ENCODE measurements around the gene DOLPP1.
"Not testable (repeated sequence)": the region's sequence is repeated elsewhere in the genome, so short reads cannot be mapped to it uniquely, and the experiment has no call there.

DOLPP1 gene, protein sequence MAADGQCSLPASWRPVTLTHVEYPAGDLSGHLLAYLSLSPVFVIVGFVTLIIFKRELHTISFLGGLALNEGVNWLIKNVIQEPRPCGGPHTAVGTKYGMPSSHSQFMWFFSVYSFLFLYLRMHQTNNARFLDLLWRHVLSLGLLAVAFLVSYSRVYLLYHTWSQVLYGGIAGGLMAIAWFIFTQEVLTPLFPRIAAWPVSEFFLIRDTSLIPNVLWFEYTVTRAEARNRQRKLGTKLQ

DNA sequence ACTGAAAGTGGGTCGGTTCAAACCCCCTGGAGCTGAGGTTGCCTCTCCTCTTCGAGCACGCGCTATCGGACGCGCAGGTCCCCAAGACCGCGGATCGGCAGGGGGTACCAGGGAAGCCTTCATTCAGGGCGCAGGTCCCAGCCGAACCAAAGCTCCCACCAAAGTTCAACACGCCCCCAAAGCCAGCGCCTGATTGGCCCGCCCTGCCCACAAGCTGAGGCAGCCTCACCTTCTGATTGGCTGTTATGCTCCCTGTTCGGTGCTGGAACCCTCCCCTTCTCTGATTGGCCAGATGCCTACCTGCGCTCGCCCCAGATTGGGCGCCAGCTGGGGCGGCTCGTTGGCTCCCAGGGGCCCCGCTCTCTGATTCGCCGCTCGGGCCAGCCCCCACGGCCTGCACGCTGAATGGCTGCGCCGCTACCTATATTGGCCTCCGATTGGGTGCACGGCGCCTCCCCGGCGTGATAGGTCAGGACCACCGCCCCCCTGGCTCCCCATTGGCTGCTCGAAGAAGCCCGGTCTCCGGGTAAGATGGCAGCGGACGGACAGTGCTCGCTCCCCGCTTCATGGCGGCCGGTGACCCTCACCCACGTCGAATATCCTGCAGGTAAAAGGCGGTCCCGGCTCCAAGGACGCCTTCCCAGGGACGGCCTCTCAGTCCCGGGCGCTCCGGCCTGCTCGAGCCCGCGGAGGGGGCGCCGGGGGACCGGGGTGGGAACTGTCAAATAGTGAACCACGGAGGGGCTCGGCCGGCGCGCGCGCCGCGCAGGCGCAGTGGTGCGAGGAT lies at the start of gene DOLPP1:
Gene DOLPP1 (plus strand): TSS at position 511 of the 787 bp plus-strand sequence. CDS start 21 bp downstream, at position 532.
- Histone ChIP-seq H3K9ac (ENCODE audit: insufficient read length) (peak within 1 kb of the TSS; percentile 76), H3K9me3 (ENCODE audit: low read depth, low read length) (no peaks in the 10 kb centered on the region), H3K27ac (no peak within 1 kb of the TSS), H3K4me3 (peak within 1 kb of the TSS; percentile 89), H3K36me3 (ENCODE audit: insufficient read depth, low read length) (peaks cover 10% of the 10 kb centered on the region; the same call in 1 of the 2 replicates)
- DNase-seq (ENCODE audit: low read depth, low spot score): peak; percentile 92
- TF ChIP-seq POLR2AphosphoS5 (IDR thresholded peaks at IDR 0.05; ENCODE audit: borderline replicate concordance, low read depth, low read length): peak; percentile 58; the same call in 1 of the 2 replicates
- TF ChIP-seq EZH2 (IDR thresholded peaks at IDR 0.05): no peak
- TF ChIP-seq FOXP2 (optimal IDR thresholded peaks at IDR 0.05; ENCODE audit: control extremely low read depth, extremely low read length, insufficient read depth): peak; percentile 31

DNA sequence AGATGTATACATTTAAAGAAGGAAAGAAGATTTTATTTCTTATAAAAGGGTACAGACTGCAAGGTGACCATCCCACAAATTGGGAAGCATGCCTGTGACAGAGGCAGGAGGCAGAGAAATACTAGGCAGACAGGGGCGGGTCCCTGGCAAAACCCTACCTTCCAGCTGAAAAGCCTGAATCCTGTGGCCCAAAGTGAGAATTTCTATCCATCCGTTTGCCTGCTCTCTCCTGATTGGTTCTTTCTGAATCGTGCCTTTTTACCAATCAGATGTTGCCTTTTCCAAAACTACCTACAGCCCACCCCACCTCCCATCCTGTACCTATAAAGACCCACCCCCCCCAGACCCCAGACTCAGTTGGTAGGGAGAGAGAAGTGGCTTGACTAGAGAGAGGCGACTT lies 49.4 kb upstream of the DOLPP1 start:
- Histone ChIP-seq H3K9ac (ENCODE audit: insufficient read length) (no peak overlapping the region), H3K9me3 (ENCODE audit: low read depth, low read length) (no peaks in the 10 kb centered on the region), H3K27ac (no peak overlapping the region), H3K36me3 (ENCODE audit: insufficient read depth, low read length) (no peaks in the 10 kb centered on the region), H3K4me3 (no peak overlapping the region)
- TF ChIP-seq EZH2 (IDR thresholded peaks at IDR 0.05): no peak
- TF ChIP-seq POLR2AphosphoS5 (IDR thresholded peaks at IDR 0.05; ENCODE audit: borderline replicate concordance, low read depth, low read length): no peak
- no peak for TF ChIP-seq FOXP2 (optimal IDR thresholded peaks at IDR 0.05; ENCODE audit: control extremely low read depth, extremely low read length, insufficient read depth)
- no peak for DNase-seq (ENCODE audit: low read depth, low spot score)

DNA sequence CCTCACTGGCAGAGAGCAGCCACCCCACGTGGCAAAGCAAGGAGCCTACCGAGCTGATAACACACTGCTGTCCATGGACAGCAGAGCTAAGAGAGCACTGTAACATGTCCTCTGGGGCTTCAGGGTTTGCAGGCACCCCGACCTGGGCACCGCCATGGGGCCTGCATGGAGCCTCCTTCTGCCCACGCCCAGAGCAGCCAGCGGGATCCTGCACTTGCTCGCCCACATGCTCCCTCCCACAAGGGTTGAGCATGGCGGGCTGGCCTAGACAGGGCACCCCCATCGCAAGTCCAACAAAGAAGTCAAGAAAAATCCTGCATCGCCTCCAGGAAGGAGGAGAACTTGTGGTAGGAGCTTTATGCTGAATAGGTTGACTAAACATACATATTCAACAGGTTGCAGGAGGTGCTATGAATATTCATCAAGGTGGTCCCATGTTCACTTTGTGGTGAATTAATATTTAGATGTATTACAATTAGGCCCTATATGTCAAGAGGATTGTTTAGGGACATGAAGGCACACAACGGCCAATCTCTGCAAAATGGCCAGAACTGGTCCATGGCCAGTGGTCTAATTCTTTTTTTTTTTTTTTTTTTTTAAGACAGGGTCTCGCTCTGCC lies 48.3 kb upstream of the DOLPP1 start:
- Histone ChIP-seq H3K27ac (0 out of 2 replicates have a peak overlapping the region, but pooled peaks have one; percentile 16), H3K36me3 (ENCODE audit: insufficient read depth, low read length) (no peaks in the 10 kb centered on the region), H3K9me3 (ENCODE audit: low read depth, low read length) (no peaks in the 10 kb centered on the region), H3K4me3 (no peak overlapping the region), H3K9ac (ENCODE audit: insufficient read length) (no peak overlapping the region)
- TF ChIP-seq FOXP2 (optimal IDR thresholded peaks at IDR 0.05; ENCODE audit: control extremely low read depth, extremely low read length, insufficient read depth) (no peak), EZH2 (IDR thresholded peaks at IDR 0.05) (no peak), POLR2AphosphoS5 (IDR thresholded peaks at IDR 0.05; ENCODE audit: borderline replicate concordance, low read depth, low read length) (no peak)
- DNase-seq (ENCODE audit: low read depth, low spot score): no peak

DNA sequence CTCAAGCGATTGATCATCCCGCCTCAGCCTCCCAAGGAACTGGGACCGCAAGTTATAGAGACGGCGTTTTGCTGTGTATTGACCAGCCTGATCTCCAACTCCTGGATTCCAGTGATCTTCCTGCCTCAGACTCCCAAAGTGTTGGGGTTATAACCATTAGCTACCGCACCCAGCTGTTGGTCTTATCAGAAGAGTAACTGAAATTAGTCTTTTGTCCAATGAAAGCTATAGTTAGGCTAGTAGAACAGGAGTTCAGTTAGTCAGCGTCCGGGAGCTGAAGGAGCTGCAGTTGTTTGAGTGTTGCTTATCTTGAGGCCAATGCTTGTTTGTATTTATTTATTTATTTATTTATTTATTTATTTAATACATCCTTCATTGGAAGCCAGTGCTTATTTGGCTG lies 47.7 kb upstream of the DOLPP1 start:
- Histone ChIP-seq H3K9me3 (ENCODE audit: low read depth, low read length) (no peaks in the 10 kb centered on the region), H3K36me3 (ENCODE audit: insufficient read depth, low read length) (no peaks in the 10 kb centered on the region), H3K4me3 (no peak overlapping the region), H3K27ac (peak overlapping the region; percentile 16; the same call in 1 of the 2 replicates), H3K9ac (ENCODE audit: insufficient read length) (no peak overlapping the region)
- no peak for DNase-seq (ENCODE audit: low read depth, low spot score)
- TF ChIP-seq POLR2AphosphoS5 (IDR thresholded peaks at IDR 0.05; ENCODE audit: borderline replicate concordance, low read depth, low read length): no peak
- TF ChIP-seq EZH2 (IDR thresholded peaks at IDR 0.05): no peak
- TF ChIP-seq FOXP2 (optimal IDR thresholded peaks at IDR 0.05; ENCODE audit: control extremely low read depth, extremely low read length, insufficient read depth): no peak

GRCh38 chr9:129035838-129036237 lies 45.1 kb upstream of the DOLPP1 start:
- H3K27ac ChIP-seq: peak overlapping the region; percentile 86; the same call in 1 of the 2 replicates
- not testable (repeated sequence) for H3K9me3 ChIP-seq (ENCODE audit: low read depth, low read length)
- peak overlapping the region; percentile 75 for H3K9ac ChIP-seq (ENCODE audit: insufficient read length)

GRCh38 chr9:129036241-129036922 lies 44.5 kb upstream of the DOLPP1 start, which contains the start of gene MIGA2:
TSS of gene MIGA2 (plus strand) at chr9:129036626. CDS start at chr9:129040595, 3,969 bp downstream.
- Histone ChIP-seq H3K9ac (ENCODE audit: insufficient read length) (peak within 1 kb of the TSS; percentile 84), H3K36me3 (ENCODE audit: insufficient read depth, low read length) (no peaks in the 10 kb centered on the region; the same call in 1 of the 2 replicates), H3K4me3 (peak within 1 kb of the TSS; percentile 99), H3K9me3 (ENCODE audit: low read depth, low read length) (no peaks in the 10 kb centered on the region), H3K27ac (peak within 1 kb of the TSS; percentile 86; the same call in 1 of the 2 replicates)
- DNase-seq (ENCODE audit: low read depth, low spot score): peak; percentile 96
- TF ChIP-seq POLR2AphosphoS5 (IDR thresholded peaks at IDR 0.05; ENCODE audit: borderline replicate concordance, low read depth, low read length) (peak; percentile 80; the same call in 1 of the 2 replicates), FOXP2 (optimal IDR thresholded peaks at IDR 0.05; ENCODE audit: control extremely low read depth, extremely low read length, insufficient read depth) (no peak)

More at GRCh38 chr9:129035838-129036237, 45.1 kb upstream of the DOLPP1 start:
- not testable (repeated sequence) for H3K36me3 ChIP-seq (ENCODE audit: insufficient read depth, low read length); DNase-seq (ENCODE audit: low read depth, low spot score)
- peak overlapping the region; percentile 99 for H3K4me3 ChIP-seq

DNA sequence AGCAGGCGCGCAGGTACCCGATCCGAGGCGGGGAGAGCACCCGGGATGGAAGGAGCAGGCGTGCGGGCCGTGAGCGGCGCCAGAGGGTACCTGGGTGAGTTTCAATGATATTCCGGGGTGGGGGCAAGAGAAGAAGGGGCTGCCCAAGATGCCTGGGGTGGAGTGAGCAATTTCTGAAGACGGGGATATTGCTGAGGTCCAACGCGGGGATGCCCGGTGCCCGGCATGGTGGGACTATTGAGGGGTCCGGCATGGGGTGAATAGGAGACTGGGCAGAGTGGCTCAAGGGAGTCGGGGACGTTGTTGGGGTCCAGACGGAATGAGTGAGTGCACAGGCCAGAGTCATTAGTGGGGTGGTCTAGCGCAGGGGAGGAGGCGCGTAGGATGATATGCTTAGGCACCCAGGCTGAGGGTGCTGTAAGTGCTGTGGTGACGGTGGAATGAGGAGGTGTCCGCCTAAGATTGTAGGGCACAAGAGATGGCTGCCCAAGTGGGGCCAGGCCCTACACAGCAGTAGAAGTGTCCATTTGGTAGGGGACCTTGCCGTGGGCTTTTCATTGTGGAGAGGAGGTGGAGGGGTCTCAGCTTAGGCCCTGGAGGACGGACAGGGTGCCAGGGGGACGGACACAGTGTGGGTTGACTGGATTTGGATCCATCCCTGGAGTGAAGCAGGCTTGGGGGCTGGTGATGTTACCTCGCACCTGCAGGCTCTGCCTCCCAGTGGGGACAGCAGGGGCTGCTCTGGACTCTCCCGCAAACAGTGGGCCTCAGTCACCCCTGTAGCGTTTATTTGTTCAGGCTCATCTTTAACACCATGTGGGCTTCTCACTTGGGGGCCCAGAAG lies 43.8 kb upstream of the DOLPP1 start:
- no peak for TF ChIP-seq EZH2 (IDR thresholded peaks at IDR 0.05)
- no peak for TF ChIP-seq FOXP2 (optimal IDR thresholded peaks at IDR 0.05; ENCODE audit: control extremely low read depth, extremely low read length, insufficient read depth)
- no peak for TF ChIP-seq POLR2AphosphoS5 (IDR thresholded peaks at IDR 0.05; ENCODE audit: borderline replicate concordance, low read depth, low read length)
- Histone ChIP-seq H3K4me3 (peak overlapping the region; percentile 99), H3K36me3 (ENCODE audit: insufficient read depth, low read length) (peaks cover 3% of the 10 kb centered on the region; the same call in 1 of the 2 replicates), H3K27ac (no peak overlapping the region), H3K9me3 (ENCODE audit: low read depth, low read length) (no peaks in the 10 kb centered on the region), H3K9ac (ENCODE audit: insufficient read length) (peak overlapping the region; percentile 84)
- no peak for DNase-seq (ENCODE audit: low read depth, low spot score)
